Measurements from ENCODE around the gene SLC25A53. TPM values are rescaled to one million over a fixed set of nuclear protein-coding genes. Genes with fewer than 3 reads are reported as not detected.
A peak's percentile ranks its signal among the peaks of the same experiment; 100 is the strongest.

SLC25A53 gene
- total RNA-seq, 1 donor from 2014 or later = 4.2 TPM

GRCh38 chrX:104126856-104127255 is 30.0 kb downstream of the SLC25A53 start:
- DNase-seq (ENCODE audit: low read depth) = no peak
- no peaks in the 10 kb centered on the region for H3K27me3 ChIP-seq (ENCODE audit: control insufficient read depth, insufficient read depth, low read length)

GRCh38 chrX:104122829-104123228 is 34.0 kb downstream of the SLC25A53 start:
- FAIRE-seq = no peak
- no peak for DNase-seq (ENCODE audit: low read depth)
- H3K36me3 ChIP-seq (ENCODE audit: control insufficient read depth, insufficient read depth, low read length) = no peaks in the 10 kb centered on the region
- no peaks in the 10 kb centered on the region for H3K27me3 ChIP-seq (ENCODE audit: control insufficient read depth, insufficient read depth, low read length)
- no peak overlapping the region for H3K4me3 ChIP-seq (ENCODE audit: low read depth, low read length)
- no peak for TF ChIP-seq CTCF (IDR thresholded peaks at IDR 0.05; ENCODE audit: insufficient read depth, low read length, severe bottlenecking)

More at GRCh38 chrX:104126856-104127255, 30.0 kb downstream of the SLC25A53 start:
- no peaks in the 10 kb centered on the region for H3K36me3 ChIP-seq (ENCODE audit: control insufficient read depth, insufficient read depth, low read length)
- TF ChIP-seq CTCF (IDR thresholded peaks at IDR 0.05; ENCODE audit: insufficient read depth, low read length, severe bottlenecking) = no peak
- H3K4me3 ChIP-seq (ENCODE audit: low read depth, low read length) = no peak overlapping the region
- FAIRE-seq = no peak

GRCh38 chrX:104118765-104119164 is 38.0 kb downstream of the SLC25A53 start:
- no peak for TF ChIP-seq CTCF (IDR thresholded peaks at IDR 0.05; ENCODE audit: insufficient read depth, low read length, severe bottlenecking)
- DNase-seq (ENCODE audit: low read depth) (no peak), FAIRE-seq (no peak)
- Histone ChIP-seq H3K27me3 (ENCODE audit: control insufficient read depth, insufficient read depth, low read length) (no peaks in the 10 kb centered on the region), H3K36me3 (ENCODE audit: control insufficient read depth, insufficient read depth, low read length) (no peaks in the 10 kb centered on the region), H3K4me3 (ENCODE audit: low read depth, low read length) (no peak overlapping the region)

GRCh38 chrX:104117759-104118158 is 39.0 kb downstream of the SLC25A53 start:
- no peak for DNase-seq (ENCODE audit: low read depth)
- Histone ChIP-seq H3K4me3 (ENCODE audit: low read depth, low read length) (no peak overlapping the region), H3K27me3 (ENCODE audit: control insufficient read depth, insufficient read depth, low read length) (no peaks in the 10 kb centered on the region), H3K36me3 (ENCODE audit: control insufficient read depth, insufficient read depth, low read length) (no peaks in the 10 kb centered on the region)
- FAIRE-seq = no peak
- no peak for TF ChIP-seq CTCF (IDR thresholded peaks at IDR 0.05; ENCODE audit: insufficient read depth, low read length, severe bottlenecking)

- DNase-seq (ENCODE audit: low read depth) (peak; percentile 38), FAIRE-seq (peak; percentile 7)
- peak; percentile 61 for TF ChIP-seq CTCF (IDR thresholded peaks at IDR 0.05; ENCODE audit: insufficient read depth, low read length, severe bottlenecking)
- Histone ChIP-seq H3K27me3 (ENCODE audit: control insufficient read depth, insufficient read depth, low read length) (peaks cover 2% of the 10 kb centered on the region), H3K4me3 (ENCODE audit: low read depth, low read length) (no peak overlapping the region), H3K36me3 (ENCODE audit: control insufficient read depth, insufficient read depth, low read length) (no peaks in the 10 kb centered on the region)
Measured at GRCh38 chrX:104113222-104113965, 43.4 kb downstream of the SLC25A53 start.
